Upper lobe of right lung (tissue), 1 donor: ENCODE results near the gene BRAP. TPM values are rescaled to one million over a fixed set of nuclear protein-coding genes. Genes with fewer than 3 reads are reported as not detected.
"Not testable (repeated sequence)": the region's sequence is repeated elsewhere in the genome, so short reads cannot be mapped to it uniquely, and the experiment has no call there.

Experiments used
- ATAC-seq: fragments of 200-7000 bp; cut with Tn5 transposase; one replicate; pipeline ENCODE4 v1.9.1; 2020; ENCODE audit warnings: mild to moderate bottlenecking, moderate library complexity
- DNase-seq: peaks from one replicate; pipeline ENCODE4 v3.0.0-alpha.2; 2020
- H3K27ac ChIP-seq: fragments of 200-600 bp; one replicate; pipeline ENCODE4 v1.8.0; 2022
- H3K27me3 ChIP-seq: fragments of 200-600 bp; one replicate; pipeline ENCODE4 v1.8.0; 2022; ENCODE audit warnings: mild to moderate bottlenecking
- H3K36me3 ChIP-seq: fragments of 200-600 bp; one replicate; pipeline ENCODE4 v1.8.0; 2022
- H3K4me1 ChIP-seq: fragments of 200-600 bp; one replicate; pipeline ENCODE4 v1.8.0; 2022
- H3K4me3 ChIP-seq: fragments of 200-600 bp; one replicate; pipeline ENCODE4 v1.8.0; 2022; ENCODE audit warnings: mild to moderate bottlenecking
- H3K9me3 ChIP-seq: fragments of 200-600 bp; one replicate; pipeline ENCODE4 v1.8.0; 2022
- CTCF ChIP-seq: fragments of 200-600 bp; IDR thresholded peaks from one replicate; pipeline ENCODE4 v1.8.0; 2022; ENCODE audit warnings: antibody characterized with exemption
- intact Hi-C: fragments of 100-400 bp; cut with DNase I; formaldehyde crosslinking; loops from one replicate; pipeline ENCODE4 v1.11.0; 2022
- total RNA-seq: library from RNA; stranded (reverse); fragmentation: NEBNext Ultra II Directional; extraction: Animal tissue kit (Norgen Biotek cat#: 25700); gene quantifications from one replicate; pipeline ENCODE4 v1.2.1, GENCODE V29; 2021
- donor health status: DM: no; HTN: yes; CAD: no; lungs with severe emphysema.

The BRAP gene
- total RNA-seq, 1 donor from 2014 or later: 17.8 TPM

DNA sequence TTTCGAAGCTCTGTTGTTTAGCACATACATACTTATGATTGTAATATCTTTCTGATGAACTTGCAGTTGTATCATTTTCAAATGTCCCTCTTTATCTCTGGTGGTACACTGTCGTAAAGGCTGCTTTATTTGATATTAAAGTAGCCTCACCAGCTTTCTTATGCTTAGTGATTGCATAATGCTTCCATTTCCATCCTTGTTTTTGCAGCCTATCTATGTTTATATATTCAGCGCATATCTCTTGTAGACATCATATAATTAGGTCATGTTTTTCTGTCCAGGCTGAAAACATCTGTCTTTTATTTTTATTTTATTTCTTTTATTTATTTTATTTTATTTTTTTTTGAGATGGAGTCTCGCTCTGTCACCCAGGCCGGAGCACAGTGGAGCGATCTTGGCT, 34.7 kb upstream of the BRAP start:
- Histone ChIP-seq H3K4me1 (no peaks in the 10 kb centered on the region), H3K4me3 (no peak overlapping the region), H3K9me3 (no peaks in the 10 kb centered on the region), H3K36me3 (peaks cover 67% of the 10 kb centered on the region), H3K27me3 (no peaks in the 10 kb centered on the region), H3K27ac (no peak overlapping the region)
- TF ChIP-seq CTCF: no peak
- ATAC-seq (no peak), DNase-seq (no peak)
- intact Hi-C loops: no loop called here

GRCh38 chr12:111719316-111719715, 33.6 kb upstream of the BRAP start:
- H3K36me3 ChIP-seq: peaks cover 70% of the 10 kb centered on the region

DNA sequence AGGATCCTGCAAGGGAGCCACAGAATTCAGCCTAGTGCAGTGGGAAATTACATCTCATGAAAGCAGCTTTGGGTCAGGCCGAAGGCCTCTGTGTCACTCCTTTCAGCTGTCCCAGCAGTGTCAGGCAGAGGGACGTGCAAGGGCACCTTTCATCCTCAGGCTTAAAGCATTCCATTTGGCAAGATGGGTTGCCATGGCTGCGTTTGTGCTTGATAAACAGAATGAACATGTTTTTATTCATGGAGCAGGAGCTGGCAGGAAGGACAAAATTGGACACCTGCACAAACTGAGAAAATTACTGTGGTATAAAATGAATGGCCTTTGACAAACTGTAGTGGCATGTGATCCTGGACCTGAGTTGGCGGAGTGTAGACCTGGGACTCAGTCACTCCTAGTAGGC, 29.5 kb upstream of the BRAP start:
- ATAC-seq: no peak
- peaks cover 81% of the 10 kb centered on the region for H3K36me3 ChIP-seq
- intact Hi-C loops: no loop called here

More at GRCh38 chr12:111719316-111719715, 33.6 kb upstream of the BRAP start:
- H3K4me3 ChIP-seq, DNase-seq, H3K27me3 ChIP-seq, H3K9me3 ChIP-seq, H3K27ac ChIP-seq, H3K4me1 ChIP-seq, intact Hi-C loops, ATAC-seq: not testable (repeated sequence)

GRCh38 chr12:111706145-111706544, 20.4 kb upstream of the BRAP start:
- H3K27me3 ChIP-seq: no peaks in the 10 kb centered on the region
- H3K4me1 ChIP-seq: no peaks in the 10 kb centered on the region
- no peaks in the 10 kb centered on the region for H3K9me3 ChIP-seq
- no peak overlapping the region for H3K27ac ChIP-seq
- intact Hi-C loops: no loop called here
- H3K4me3 ChIP-seq: no peak overlapping the region
- H3K36me3 ChIP-seq: peaks cover 75% of the 10 kb centered on the region
- DNase-seq (no peak), ATAC-seq (no peak)
- no peak for TF ChIP-seq CTCF

More for the DNA sequence above, 29.5 kb upstream of the BRAP start:
- Histone ChIP-seq H3K27ac (no peak overlapping the region), H3K27me3 (no peaks in the 10 kb centered on the region), H3K4me3 (no peak overlapping the region), H3K9me3 (no peaks in the 10 kb centered on the region), H3K4me1 (no peaks in the 10 kb centered on the region)
- no peak for DNase-seq
- no peak for TF ChIP-seq CTCF

DNA sequence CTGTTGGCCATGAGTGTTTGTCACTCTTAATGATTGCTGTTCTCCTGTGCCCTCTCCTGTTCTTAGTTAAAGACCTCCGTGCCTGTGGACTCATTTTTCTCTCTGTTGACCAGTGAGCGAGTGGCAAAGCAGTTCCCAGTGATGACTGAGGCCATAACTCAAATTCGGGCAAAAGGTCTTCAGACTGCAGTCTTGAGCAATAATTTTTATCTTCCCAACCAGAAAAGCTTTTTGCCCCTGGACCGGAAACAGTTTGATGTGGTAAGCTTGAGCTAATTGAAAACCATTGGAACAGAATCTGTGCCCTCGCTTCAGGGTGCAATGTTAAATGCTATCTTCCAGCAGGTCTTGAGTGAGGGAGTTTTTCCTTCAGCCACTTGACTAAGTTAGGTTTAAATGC, 19.9 kb upstream of the BRAP start:
- Histone ChIP-seq H3K27ac (no peak overlapping the region), H3K36me3 (peaks cover 70% of the 10 kb centered on the region), H3K4me3 (no peak overlapping the region), H3K27me3 (no peaks in the 10 kb centered on the region), H3K9me3 (no peaks in the 10 kb centered on the region), H3K4me1 (no peaks in the 10 kb centered on the region)
- intact Hi-C loops: no loop called here
- DNase-seq (no peak), ATAC-seq (no peak)
- TF ChIP-seq CTCF: no peak

GRCh38 chr12:111699962-111700361, 14.2 kb upstream of the BRAP start:
- intact Hi-C loops: no loop called here
- Histone ChIP-seq H3K36me3 (peaks cover 71% of the 10 kb centered on the region), H3K9me3 (no peaks in the 10 kb centered on the region), H3K27ac (no peak overlapping the region), H3K4me3 (no peak overlapping the region), H3K27me3 (no peaks in the 10 kb centered on the region), H3K4me1 (no peaks in the 10 kb centered on the region)
- no peak for TF ChIP-seq CTCF
- ATAC-seq (no peak), DNase-seq (no peak)
